GM23248 (cell line): Measurements from ENCODE around the gene ARHGAP10. TPM values are rescaled to one million over a fixed set of nuclear protein-coding genes. Genes with fewer than 3 reads are reported as not detected.

ENCODE experiments used
- DNase-seq: peaks from one replicate; pipeline ENCODE4 v3.0.0-alpha.2; 2015
- H2AFZ ChIP-seq: fragments of 200-600 bp; sonication (generic); 2 replicates; pipeline ENCODE4 v1.6.1; 2016; ENCODE audit warnings: antibody characterized with exemption
- H3F3A ChIP-seq: fragments of 200-600 bp; sonication (generic); 2 replicates; pipeline ENCODE4 v1.6.1; 2016; ENCODE audit warnings: mild to moderate bottlenecking, antibody characterized with exemption, mixed run types; ENCODE audit not compliant: insufficient read depth
- H3K27ac ChIP-seq: fragments of 200-600 bp; sonication (generic); 2 replicates; pipeline ENCODE4 v1.5.1; 2016; ENCODE audit warnings: mild to moderate bottlenecking
- H3K27me3 ChIP-seq: fragments of 200-600 bp; sonication (generic); replicated peaks from 2 replicates; pipeline ENCODE4 v1.6.1; 2016; ENCODE audit warnings: mild to moderate bottlenecking; ENCODE audit not compliant: insufficient read depth
- H3K36me3 ChIP-seq: fragments of 200-600 bp; sonication (generic); 2 replicates; pipeline ENCODE4 v1.6.1; 2016; ENCODE audit warnings: low read depth, mild to moderate bottlenecking
- H3K4me1 ChIP-seq: fragments of 200-600 bp; sonication (generic); 2 replicates; pipeline ENCODE4 v1.6.1; 2016; ENCODE audit warnings: mild to moderate bottlenecking; ENCODE audit not compliant: insufficient read depth
- H3K4me2 ChIP-seq: fragments of 200-600 bp; sonication (generic); one replicate; pipeline ENCODE4 v1.6.1; 2016; ENCODE audit warnings: mild to moderate bottlenecking; ENCODE audit not compliant: unreplicated experiment
- H3K4me3 ChIP-seq: fragments of 200-600 bp; sonication (generic); 2 replicates; pipeline ENCODE4 v1.5.1; 2016; ENCODE audit warnings: mild to moderate bottlenecking
- H3K79me2 ChIP-seq: fragments of 200-600 bp; sonication (generic); 2 replicates; pipeline ENCODE4 v1.6.1; 2016; ENCODE audit warnings: mild to moderate bottlenecking; ENCODE audit not compliant: insufficient read depth
- H3K9ac ChIP-seq: fragments of 200-600 bp; sonication (generic); 2 replicates; pipeline ENCODE4 v1.6.1; 2016; ENCODE audit warnings: mild to moderate bottlenecking
- H3K9me2 ChIP-seq: fragments of 200-600 bp; sonication (generic); 2 replicates; pipeline ENCODE4 v1.6.1; 2016; ENCODE audit warnings: mixed run types, mild to moderate bottlenecking, moderate library complexity; ENCODE audit not compliant: insufficient read depth
- H3K9me3 ChIP-seq: fragments of 200-600 bp; sonication (generic); one replicate; pipeline ENCODE4 v1.6.1; 2017; ENCODE audit warnings: low read depth
- H4K20me1 ChIP-seq: fragments of 200-600 bp; sonication (generic); 2 replicates; pipeline ENCODE4 v1.6.0; 2016; ENCODE audit not compliant: insufficient read depth
- EZH2 ChIP-seq: fragments of 200-600 bp; sonication (generic); IDR thresholded peaks from 2 replicates; pipeline ENCODE4 v1.6.1; 2018; ENCODE audit warnings: antibody characterized with exemption, mild to moderate bottlenecking; ENCODE audit not compliant: insufficient read depth, poor library complexity, severe bottlenecking
- EZH2phosphoT487 ChIP-seq: fragments of 200-600 bp; sonication (generic); IDR thresholded peaks from 2 replicates; pipeline ENCODE4 v1.6.1; 2018; ENCODE audit warnings: antibody characterized with exemption, moderate library complexity, mild to moderate bottlenecking, low read depth; ENCODE audit not compliant: insufficient read depth
- WGBS, 2 experiments: methylation state at CpG; one replicate each; pipeline ENCODE4 v1.1.6; 2015 to 2017; ENCODE audit warnings: low lambda C conversion rate in 2 of 2, low coverage in 1 of 2; ENCODE audit errors: missing lambda C conversion rate in 2 of 2; 5-methylcytosine and 5-hydroxymethylcytosine counted together
- in situ Hi-C: fragments of 300-500 bp; cut with MboI; formaldehyde crosslinking; loops from 2 replicates; pipeline ENCODE4 v1.15.0; 2020
- polyA plus RNA-seq: library from polyadenylated mRNA; unstranded; fragments of >200 nt; fragmentation: Nextera tagmentation; extraction: Ambion mirVana; gene quantifications from 2 replicates; pipeline ENCODE4 v1.2.1, GENCODE V29; 2016
- total RNA-seq: library from RNA; depleted of rRNA; stranded (reverse); fragments of >200 nt; shearing (Covaris generic); gene quantifications from 2 replicates; pipeline ENCODE4 v1.2.3, GENCODE V29; 2014

ARHGAP10 gene
- total and polyA plus RNA-seq, 2 experiments from 2014 or later = 19.5 to 24.8 TPM

DNA sequence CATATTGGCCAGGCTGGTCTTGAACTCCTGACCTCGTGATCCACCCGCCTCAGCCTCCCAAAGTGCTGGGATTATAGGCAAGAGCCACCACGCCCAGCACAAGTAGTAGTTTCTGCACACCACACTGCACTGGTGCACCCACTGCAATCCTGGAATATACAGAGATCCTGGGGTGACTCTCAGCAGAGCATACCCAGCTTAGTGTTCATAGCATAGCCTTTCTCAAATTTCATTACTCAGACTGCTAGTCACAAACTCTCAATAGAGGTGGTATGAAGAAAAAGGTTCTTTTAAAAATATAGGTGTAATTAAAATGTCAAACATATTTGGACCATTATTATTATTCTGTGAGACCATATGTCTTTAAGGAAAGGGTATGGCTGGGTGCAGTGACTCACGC is 6.2 kb upstream of the ARHGAP10 start:
- peak; percentile 49 for DNase-seq
- WGBS, 2 experiments = 90 to 95% methylated on average over 4 of the region's 4 CpGs

DNA sequence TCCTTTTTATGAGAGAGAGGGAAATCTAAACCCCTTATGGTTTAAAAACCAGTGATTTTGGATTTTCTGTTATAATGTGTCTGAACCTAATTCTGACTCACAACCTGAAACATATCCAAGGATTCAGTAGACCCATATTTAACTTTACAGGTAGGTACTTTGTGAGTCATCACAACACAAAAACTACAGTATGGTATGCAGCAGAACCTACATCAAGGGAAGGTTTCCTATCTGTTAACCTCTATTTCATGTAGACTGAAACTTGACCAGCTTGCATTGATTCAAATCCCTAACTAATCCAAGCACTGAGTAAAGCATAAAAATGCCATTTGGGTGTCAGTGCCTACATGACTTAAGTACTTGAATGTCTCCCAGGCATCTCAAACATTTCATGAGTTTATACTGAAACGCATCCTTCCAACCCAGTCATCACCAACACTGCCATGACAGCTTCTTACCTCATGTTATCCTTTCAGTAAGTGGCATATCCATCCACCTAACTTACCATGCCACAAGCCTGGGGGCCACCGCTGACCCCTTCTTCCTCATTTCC is 4.3 kb upstream of the ARHGAP10 start:
- WGBS, 2 experiments = 58 to 60% methylated on average over 2 of the region's 2 CpGs
- Histone ChIP-seq H3K27me3 (no peaks in the 10 kb centered on the region), H3K27ac (no peak overlapping the region), H3K9me3 (no peaks in the 10 kb centered on the region), H3K4me3 (no peak overlapping the region), H3K9ac (no peak overlapping the region), H3K79me2 (0 out of 2 replicates have a peak, but pooled peaks cover under 1% of the 10 kb centered on the region), H2AFZ (no peak overlapping the region), H3K4me1 (peaks cover 10% of the 10 kb centered on the region), H3F3A (peaks cover 47% of the 10 kb centered on the region), H3K4me2 (no peak overlapping the region), H3K9me2 (no peaks in the 10 kb centered on the region), H4K20me1 (no peaks in the 10 kb centered on the region), H3K36me3 (no peaks in the 10 kb centered on the region)
- peak; percentile 44 for DNase-seq
- in situ Hi-C loops = no loop called here
- TF ChIP-seq EZH2phosphoT487 (no peak), EZH2 (no peak)

More for the DNA sequence above, 6.2 kb upstream of the ARHGAP10 start:
- H3K4me3 ChIP-seq = no peak overlapping the region
- in situ Hi-C loops = no loop called here
- H4K20me1 ChIP-seq = no peaks in the 10 kb centered on the region
- H3K9me3 ChIP-seq = no peaks in the 10 kb centered on the region
- H3K4me2 ChIP-seq = no peak overlapping the region
- peaks cover 6% of the 10 kb centered on the region for H3K4me1 ChIP-seq
- H3F3A ChIP-seq = peaks cover 42% of the 10 kb centered on the region
- H3K79me2 ChIP-seq = no peaks in the 10 kb centered on the region
- no peak overlapping the region for H2AFZ ChIP-seq
- no peaks in the 10 kb centered on the region for H3K27me3 ChIP-seq
- no peak overlapping the region for H3K27ac ChIP-seq
- H3K36me3 ChIP-seq = no peaks in the 10 kb centered on the region
- H3K9me2 ChIP-seq = no peaks in the 10 kb centered on the region
- no peak overlapping the region for H3K9ac ChIP-seq
- TF ChIP-seq EZH2 (no peak), EZH2phosphoT487 (no peak)

DNA sequence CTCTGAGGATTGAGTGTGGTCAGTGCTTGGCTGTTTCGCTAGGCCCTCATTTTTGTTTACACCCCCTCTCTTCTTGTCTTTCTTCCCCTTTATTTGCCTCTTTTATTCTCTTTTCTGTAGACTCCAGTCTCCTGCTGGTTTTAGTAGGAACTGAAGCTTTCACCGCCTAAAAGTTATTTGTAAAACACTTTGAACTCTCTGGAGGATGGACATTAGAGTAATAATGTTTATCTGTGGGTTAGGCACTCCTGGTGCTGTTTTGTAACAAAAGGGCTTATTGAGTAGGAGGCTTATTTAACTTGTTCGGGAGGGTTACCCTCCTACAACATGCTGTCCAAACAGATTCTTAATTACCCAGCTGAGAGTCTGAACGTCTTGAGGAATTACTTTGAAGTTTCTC is 1.6 kb upstream of the ARHGAP10 start:
- H2AFZ ChIP-seq = no peak overlapping the region
- H3K27me3 ChIP-seq = no peaks in the 10 kb centered on the region
- H3K4me1 ChIP-seq = peaks cover 25% of the 10 kb centered on the region
- in situ Hi-C loops = no loop called here
- H4K20me1 ChIP-seq = no peaks in the 10 kb centered on the region
- 89 to 91% methylated on average over 4 of the region's 4 CpGs for WGBS, 2 experiments
- no peaks in the 10 kb centered on the region for H3K9me2 ChIP-seq
- no peak overlapping the region for H3K27ac ChIP-seq
- no peaks in the 10 kb centered on the region for H3K9me3 ChIP-seq
- no peaks in the 10 kb centered on the region for H3K36me3 ChIP-seq
- no peak overlapping the region for H3K4me2 ChIP-seq
- H3K9ac ChIP-seq = no peak overlapping the region
- no peak for TF ChIP-seq EZH2phosphoT487
- TF ChIP-seq EZH2 = no peak
- H3F3A ChIP-seq = peaks cover 57% of the 10 kb centered on the region
- no peak overlapping the region for H3K4me3 ChIP-seq
- peaks cover 28% of the 10 kb centered on the region for H3K79me2 ChIP-seq
- peak; percentile 36 for DNase-seq

DNA sequence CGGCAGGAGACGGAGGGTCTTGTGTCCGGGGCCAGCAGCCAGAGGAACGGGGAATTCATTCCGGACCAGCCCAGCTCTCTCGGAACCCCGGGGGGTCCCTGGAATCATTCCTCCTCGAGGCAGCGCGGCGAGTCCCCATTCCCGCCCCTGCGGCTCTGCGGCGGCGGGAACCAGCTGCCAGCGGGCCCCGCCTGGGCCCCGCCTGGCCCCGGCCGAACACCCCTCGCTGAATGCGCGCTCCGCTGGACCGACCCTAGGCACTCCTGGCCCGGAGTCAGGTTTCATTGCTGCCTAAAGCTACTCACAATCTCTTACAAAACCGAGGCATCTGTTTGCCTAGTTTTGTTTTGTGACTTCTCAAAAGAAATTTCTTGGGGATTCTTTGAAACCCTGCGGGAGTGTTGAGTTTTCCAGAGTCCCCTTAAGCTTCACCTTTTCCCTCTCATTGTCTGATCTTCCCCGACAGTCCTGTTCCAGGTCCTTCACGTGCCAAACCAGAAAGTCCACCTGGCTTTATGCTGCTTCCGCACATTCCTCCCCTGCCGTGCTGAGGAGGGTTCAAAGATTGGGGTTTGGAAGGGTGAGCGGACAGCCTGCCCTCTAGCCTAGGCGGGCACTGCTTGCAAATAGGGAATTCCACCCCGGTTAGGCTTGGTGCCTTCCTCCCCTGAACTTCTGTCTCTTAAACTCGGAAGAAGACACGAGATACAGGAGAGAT is 789 bp downstream of the ARHGAP10 start:
- Histone ChIP-seq H4K20me1 (no peaks in the 10 kb centered on the region), H3K4me1 (peaks cover 37% of the 10 kb centered on the region), H2AFZ (peak overlapping the region; percentile 97), H3K4me3 (peak overlapping the region; percentile 96), H3K27me3 (no peaks in the 10 kb centered on the region), H3K27ac (peak overlapping the region; percentile 79), H3K36me3 (no peaks in the 10 kb centered on the region), H3K4me2 (peak overlapping the region; percentile 100), H3K9ac (peak overlapping the region; percentile 79), H3K79me2 (peaks cover 51% of the 10 kb centered on the region), H3K9me2 (no peaks in the 10 kb centered on the region), H3K9me3 (no peaks in the 10 kb centered on the region), H3F3A (peaks cover 51% of the 10 kb centered on the region)
- DNase-seq = peak; percentile 72
- in situ Hi-C loops = no loop called here
- TF ChIP-seq EZH2 (no peak), EZH2phosphoT487 (no peak)
- WGBS, 2 experiments = 0 to 1% methylated on average over 25 to 29 of the region's 38 CpGs
